ENCODE results near the gene UBE2G1.

- TF ChIP-seq CTCF (IDR thresholded peaks at IDR 0.05): no peak
- no peak for TF ChIP-seq POLR2A (IDR thresholded peaks at IDR 0.05)
These were observed 93.5 kb downstream of the UBE2G1 start for GRCh38 chr17:4272972-4273368.
